SH-SY5Y (cell line): ENCODE data around the gene SGCD.

Experiments used
- GATA2 ChIP-seq: IDR thresholded peaks from 2 replicates; pipeline ENCODE4 v1.6.1; 2011; ENCODE audit warnings: mild to moderate bottlenecking, low read depth, low read length
- GATA3 ChIP-seq: IDR thresholded peaks from 2 replicates; pipeline ENCODE4 v1.6.1; 2011; ENCODE audit warnings: low read depth, mild to moderate bottlenecking, low read length, moderate library complexity

DNA sequence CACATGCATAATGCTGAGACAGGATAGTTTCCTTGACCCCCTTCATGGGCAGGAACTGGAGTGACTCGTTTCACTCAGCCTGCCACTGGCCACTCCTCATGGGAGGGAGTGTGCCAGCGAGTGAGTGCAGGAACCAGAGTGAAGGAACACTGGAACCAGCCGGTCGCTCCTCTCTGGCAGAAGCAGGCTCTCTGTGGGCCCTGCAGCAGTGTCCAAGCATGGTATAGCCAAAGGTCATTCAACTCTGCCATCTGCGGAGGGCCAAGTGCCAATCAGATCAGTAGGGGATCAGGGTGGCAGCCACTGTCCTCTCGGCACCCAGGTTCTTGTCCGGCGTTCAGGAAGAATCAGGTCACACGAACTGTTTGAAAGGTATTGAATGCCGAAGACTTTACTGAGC lies 353.9 kb downstream of the SGCD start:
- TF ChIP-seq GATA2 (no peak), GATA3 (no peak)
